Putamen (tissue), 1 donor: Measurements from ENCODE around the gene DLGAP1.

Experiments used
- DNase-seq: peaks from one replicate; pipeline ENCODE4 v3.0.0-alpha.2; 2016; ENCODE audit warnings: low spot score

Gene DLGAP1

GRCh38 chr18:3689986-3690763, 764.9 kb downstream of the DLGAP1 start:
- DNase-seq = no peak

- no peak for DNase-seq
These were observed 766.0 kb downstream of the DLGAP1 start for GRCh38 chr18:3689091-3689490.

- DNase-seq = no peak
These were observed 766.4 kb downstream of the DLGAP1 start for GRCh38 chr18:3688690-3689089.

GRCh38 chr18:3683483-3683882, 771.6 kb downstream of the DLGAP1 start:
- no peak for DNase-seq

GRCh38 chr18:3682061-3682460, 773.0 kb downstream of the DLGAP1 start:
- no peak for DNase-seq

- DNase-seq = no peak
These were observed 775.9 kb downstream of the DLGAP1 start for GRCh38 chr18:3679241-3679640.

- DNase-seq = no peak
These were observed 779.1 kb downstream of the DLGAP1 start for GRCh38 chr18:3675994-3676393.

- no peak for DNase-seq
These were observed 779.7 kb downstream of the DLGAP1 start for GRCh38 chr18:3675446-3675845.

GRCh38 chr18:3671176-3671575, 783.9 kb downstream of the DLGAP1 start:
- no peak for DNase-seq

- DNase-seq = no peak
These were observed 785.7 kb downstream of the DLGAP1 start for GRCh38 chr18:3669376-3669775.

- no peak for DNase-seq
These were observed 787.6 kb downstream of the DLGAP1 start for GRCh38 chr18:3667255-3668137.

- no peak for DNase-seq
These were observed 788.4 kb downstream of the DLGAP1 start for GRCh38 chr18:3666526-3667254.

GRCh38 chr18:3665780-3666525, 789.2 kb downstream of the DLGAP1 start:
- DNase-seq = peak; percentile 82

GRCh38 chr18:3665204-3665603, 789.9 kb downstream of the DLGAP1 start:
- no peak for DNase-seq

- DNase-seq = no peak
These were observed 790.4 kb downstream of the DLGAP1 start for GRCh38 chr18:3664563-3665178.

- DNase-seq = no peak
These were observed 791.1 kb downstream of the DLGAP1 start for GRCh38 chr18:3663870-3664512.

- no peak for DNase-seq
These were observed 793.1 kb downstream of the DLGAP1 start for GRCh38 chr18:3661989-3662388.

- no peak for DNase-seq
These were observed 794.2 kb downstream of the DLGAP1 start for GRCh38 chr18:3660739-3661515.

- DNase-seq = no peak
These were observed 796.6 kb downstream of the DLGAP1 start for GRCh38 chr18:3658529-3658928.
